Aorta (tissue), 5 donors: ENCODE measurements around the gene ANKRD34C. TPM values are rescaled to one million over a fixed set of nuclear protein-coding genes. Genes with fewer than 3 reads are reported as not detected.
"Not testable (repeated sequence)": the region's sequence is repeated elsewhere in the genome, so short reads cannot be mapped to it uniquely, and the experiment has no call there.

Source experiments
- ATAC-seq: fragments of 200-7000 bp; cut with Tn5 transposase; one replicate; pipeline ENCODE4 v1.9.1; 2022; ENCODE audit warnings: moderate library complexity; ENCODE audit not compliant: low FRiP score
- DNase-seq, 2 donors: peaks; one replicate each; pipeline ENCODE4 v3.0.0-alpha.2; 2020
- H3K27ac ChIP-seq, 2 donors: one replicate each; pipeline ENCODE4 v1.5.1; 2013; ENCODE audit warnings: low read length in 2 of 2, mild to moderate bottlenecking in 2 of 2, moderate library complexity in 2 of 2, control low read depth in 1 of 2, inconsistent platforms in 1 of 2, low read depth in 1 of 2
- H3K27me3 ChIP-seq, 2 donors: one replicate each; pipeline ENCODE4 v1.6.1; 2013; ENCODE audit warnings: control low read depth in 1 of 2, low read length in 1 of 2, mild to moderate bottlenecking in 1 of 2, moderate library complexity in 1 of 2; ENCODE audit not compliant: insufficient read depth in 2 of 2, control insufficient read depth in 1 of 2
- H3K36me3 ChIP-seq, 2 donors: one replicate each; pipeline ENCODE4 v1.6.1; 2013; ENCODE audit warnings: control low read depth in 1 of 2, low read length in 1 of 2, mild to moderate bottlenecking in 1 of 2; ENCODE audit not compliant: insufficient read depth in 2 of 2, control insufficient read depth in 1 of 2
- H3K4me1 ChIP-seq, 2 donors: one replicate each; pipeline ENCODE4 v1.6.1; 2013; ENCODE audit warnings: low read length in 2 of 2, control low read depth in 1 of 2, mild to moderate bottlenecking in 1 of 2, moderate library complexity in 1 of 2; ENCODE audit not compliant: insufficient read depth in 2 of 2, control insufficient read depth in 1 of 2
- H3K4me3 ChIP-seq, 2 donors: one replicate each; pipeline ENCODE4 v1.5.1; 2013; ENCODE audit warnings: low read length in 2 of 2, control low read depth in 1 of 2, mild to moderate bottlenecking in 1 of 2
- H3K9me3 ChIP-seq: one replicate; pipeline ENCODE4 v1.6.1; 2013; ENCODE audit warnings: mild to moderate bottlenecking, low read length; ENCODE audit not compliant: control insufficient read depth
- WGBS, 2 donors: extraction: QIAGEN DNeasy Blood & Tissue Kit; methylation state at CpG; one replicate each; pipeline ENCODE4 v1.1.7; 2013; 5-methylcytosine and 5-hydroxymethylcytosine counted together
- intact Hi-C, 2 donors: fragments of 100-400 bp; cut with DNase I; formaldehyde crosslinking; loops; one replicate each; pipeline versions ENCODE4 v1.14.2 to v1.15.0; 2022
- polyA plus RNA-seq, 2 donors: library from polyadenylated mRNA; stranded (reverse); fragments of 200-250 nt; gene quantifications; one replicate each; pipeline ENCODE4 v1.2.3, GENCODE V29; 2013
- total RNA-seq, 2 donors: library from RNA; stranded (reverse); fragmentation: NEBNext Ultra II Directional; extraction: Animal tissue kit (Norgen Biotek cat#: 25700); gene quantifications; one replicate each; pipeline ENCODE4 v1.2.1, GENCODE V29; 2021
- donor health status: healthy with polysubstance abuse.
- donor health status: Bipolar disorder and iron deficiency.
- donor health status: DM: no; HTN: no; CAD: no.
- donor health status: DM: no; HTN: no; CAD: no.
- donor health status: DM: yes; HTN: yes; CAD: no.

Gene ANKRD34C
- total and polyA plus RNA-seq, 4 donors: 0.30 to 0.42 TPM; not detected in 2

DNA sequence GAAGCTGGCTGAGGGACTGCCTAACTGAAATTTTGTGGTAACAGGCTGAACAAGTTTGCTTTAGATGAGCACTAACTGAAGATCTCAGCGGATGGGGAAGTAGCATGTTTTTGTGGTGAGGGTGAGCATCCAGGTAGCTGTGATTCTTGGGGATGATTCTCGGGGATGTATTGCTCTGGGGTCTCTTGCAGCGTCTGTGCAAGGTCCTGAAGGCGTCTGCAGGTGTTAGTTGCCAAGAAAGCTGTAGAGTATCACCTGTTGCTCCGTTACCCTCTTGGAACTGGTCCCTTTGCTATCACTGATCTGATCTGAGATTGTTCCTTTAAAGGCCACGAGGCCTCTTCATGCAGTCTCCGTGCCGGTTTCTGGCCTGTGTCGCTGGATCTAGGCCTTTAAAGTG is 34.3 kb downstream of the ANKRD34C start:
- H3K9me3 ChIP-seq: no peaks in the 10 kb centered on the region
- ATAC-seq (no peak), DNase-seq (no peak)
- H3K27me3 ChIP-seq: no peaks in the 10 kb centered on the region
- no peak overlapping the region for H3K27ac ChIP-seq
- 94% methylated on average over 9 of the region's 9 CpGs for WGBS, 2 donors
- intact Hi-C loops: no loop called here
- peaks cover 3 to 25% of the 10 kb centered on the region in 2 donors for H3K36me3 ChIP-seq
- H3K4me1 ChIP-seq: peaks cover 0 to 2% of the 10 kb centered on the region in 2 donors
- no peak overlapping the region for H3K4me3 ChIP-seq

DNA sequence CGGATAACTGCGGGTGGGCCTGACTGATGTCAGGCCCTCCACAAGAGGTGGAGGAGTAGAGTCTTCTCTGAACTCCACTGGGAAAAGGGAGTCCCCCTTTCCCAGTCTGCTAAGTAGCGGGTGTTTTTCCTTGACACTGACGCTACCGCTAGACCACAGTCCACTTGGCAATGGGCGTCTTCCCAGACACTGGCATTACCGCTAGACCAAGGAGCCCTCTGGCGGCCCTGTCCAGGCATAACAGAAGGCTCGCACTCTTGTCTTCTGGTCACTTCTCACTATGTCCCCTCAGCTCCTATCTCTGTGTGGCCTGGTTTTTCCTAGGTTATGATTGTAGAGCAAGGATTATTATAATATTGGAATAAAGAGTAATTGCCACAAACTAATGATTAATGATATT is 37.5 kb downstream of the ANKRD34C start:
- 92 to 96% methylated on average over 9 of the region's 9 CpGs for WGBS, 2 donors
- H3K4me3 ChIP-seq, H3K4me1 ChIP-seq, intact Hi-C loops, H3K9me3 ChIP-seq, H3K27ac ChIP-seq, H3K27me3 ChIP-seq, ATAC-seq, DNase-seq: not testable (repeated sequence)
- peaks cover 3 to 33% of the 10 kb centered on the region in 2 donors for H3K36me3 ChIP-seq

DNA sequence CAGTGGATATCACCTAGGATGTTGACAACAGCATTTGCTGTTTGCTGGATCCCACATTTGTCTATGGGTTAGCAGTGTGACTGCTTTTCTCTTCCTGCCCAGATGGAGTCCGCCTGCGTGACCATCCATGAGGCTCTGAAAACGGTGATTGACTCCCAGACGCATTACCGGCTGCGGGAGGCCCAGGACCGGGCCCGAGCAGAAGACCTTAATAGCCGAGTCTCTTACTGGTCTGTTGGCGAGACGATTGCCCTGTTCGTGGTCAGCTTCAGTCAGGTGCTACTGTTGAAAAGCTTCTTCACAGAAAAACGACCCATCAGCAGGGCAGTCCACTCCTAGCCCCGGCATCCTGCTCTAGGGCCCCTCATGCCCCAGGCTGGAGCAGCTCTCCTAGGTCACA is 39.4 kb downstream of the ANKRD34C start:
- DNase-seq: no peak
- Histone ChIP-seq H3K9me3 (no peaks in the 10 kb centered on the region), H3K36me3 (peaks cover 3 to 29% of the 10 kb centered on the region in 2 donors), H3K27ac (no peak overlapping the region), H3K4me3 (no peak overlapping the region), H3K4me1 (no peaks in the 10 kb centered on the region), H3K27me3 (no peaks in the 10 kb centered on the region)
- 92 to 94% methylated on average over 14 of the region's 14 CpGs for WGBS, 2 donors
- ATAC-seq: no peak
- intact Hi-C loops: no loop called here

DNA sequence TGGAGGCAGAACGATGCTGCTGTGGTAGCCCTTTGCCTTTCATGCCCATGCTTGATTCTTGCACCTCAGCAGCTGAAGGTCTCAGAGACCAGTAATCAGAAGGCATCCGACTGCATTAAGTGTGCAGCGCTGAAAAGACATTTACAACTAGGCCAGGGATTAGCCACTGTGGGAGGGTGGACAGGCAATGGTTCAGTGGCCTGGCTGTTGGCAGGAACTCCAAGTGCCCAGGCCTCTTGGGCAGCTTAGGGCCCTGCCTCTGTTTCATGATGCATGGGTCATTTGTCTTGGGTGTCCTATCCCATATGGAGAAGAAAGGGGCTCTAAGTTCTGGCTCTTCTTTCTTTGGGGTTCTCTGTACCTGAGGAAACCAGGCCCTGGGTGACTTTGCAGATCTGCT is 39.8 kb downstream of the ANKRD34C start:
- no peaks in the 10 kb centered on the region for H3K9me3 ChIP-seq
- no peak for DNase-seq
- intact Hi-C loops: no loop called here
- H3K4me3 ChIP-seq: no peak overlapping the region
- H3K27me3 ChIP-seq: no peaks in the 10 kb centered on the region
- H3K4me1 ChIP-seq: no peaks in the 10 kb centered on the region
- peaks cover 3 to 29% of the 10 kb centered on the region in 2 donors for H3K36me3 ChIP-seq
- no peak overlapping the region for H3K27ac ChIP-seq
- no peak for ATAC-seq
- 95 to 96% methylated on average over 3 of the region's 3 CpGs for WGBS, 2 donors

DNA sequence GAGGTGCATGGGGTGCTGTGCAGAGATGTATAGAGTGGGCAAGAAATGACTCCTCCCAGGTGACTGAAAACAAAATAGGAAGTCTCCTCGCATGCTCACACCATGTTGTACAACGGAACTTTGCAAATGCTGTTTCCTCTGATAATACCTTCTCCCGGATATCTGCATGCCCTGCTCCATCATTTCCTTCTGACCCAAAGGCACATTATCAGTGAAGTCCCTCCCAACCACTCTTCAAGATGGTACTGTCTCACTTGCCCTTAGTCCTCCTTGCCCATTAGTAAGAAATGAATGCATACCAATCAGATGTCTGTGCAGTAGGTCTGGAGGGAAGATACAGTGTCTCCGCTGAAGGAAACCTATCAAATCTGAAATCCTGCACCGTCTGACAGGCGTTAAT is 40.4 kb downstream of the ANKRD34C start:
- peaks cover 3 to 26% of the 10 kb centered on the region in 2 donors for H3K36me3 ChIP-seq
- no peak overlapping the region for H3K4me3 ChIP-seq
- no peaks in the 10 kb centered on the region for H3K4me1 ChIP-seq
- ATAC-seq (no peak), DNase-seq (no peak)
- H3K27me3 ChIP-seq: no peaks in the 10 kb centered on the region
- WGBS, 2 donors: 88 to 91% methylated on average over 6 of the region's 6 CpGs
- no peak overlapping the region for H3K27ac ChIP-seq
- no peaks in the 10 kb centered on the region for H3K9me3 ChIP-seq
- intact Hi-C loops: no loop called here

DNA sequence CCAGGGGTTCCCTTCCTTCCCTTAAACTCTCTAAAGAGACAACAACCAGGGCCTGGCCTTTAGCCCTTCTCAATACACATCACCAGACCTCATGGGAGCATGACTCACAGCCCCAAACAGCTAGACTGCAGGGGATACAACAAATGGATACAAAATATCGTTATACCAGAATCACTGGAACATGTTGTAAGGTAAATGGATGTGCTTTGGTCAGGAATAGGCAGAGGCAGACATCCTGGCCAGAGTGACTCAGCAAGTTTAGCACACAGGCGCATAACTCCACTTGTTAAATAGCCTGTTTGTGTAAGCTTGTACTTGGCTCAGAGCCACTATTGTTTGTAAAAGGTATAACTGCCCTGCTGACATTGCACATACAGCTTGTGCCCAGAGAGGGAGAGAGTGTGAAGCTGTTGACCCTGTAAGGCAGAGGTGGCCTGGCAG is 46.7 kb downstream of the ANKRD34C start:
- intact Hi-C loops: no loop called here
- DNase-seq (no peak), ATAC-seq (no peak)
- peaks cover 0 to 2% of the 10 kb centered on the region in 2 donors for H3K36me3 ChIP-seq
- no peaks in the 10 kb centered on the region for H3K9me3 ChIP-seq
- no peaks in the 10 kb centered on the region for H3K4me1 ChIP-seq
- no peak overlapping the region for H3K4me3 ChIP-seq
- no peaks in the 10 kb centered on the region for H3K27me3 ChIP-seq
- 86 to 89% methylated on average over 2 of the region's 2 CpGs for WGBS, 2 donors
- no peak overlapping the region for H3K27ac ChIP-seq

Other genes starting within 250 kb of the ANKRD34C start
- gene RASGRF1, start 191.9 kb upstream of the ANKRD34C start, total RNA-seq: under 1 TPM; 0.13 to 0.15 TPM
- gene RASGRF1, start 191.9 kb upstream of the ANKRD34C start, polyA plus RNA-seq: not detected
- 10 to 100 TPM; 47.9 to 49.3 TPM for gene TMED3, start 28.4 kb downstream of the ANKRD34C start, total RNA-seq
- gene TMED3, start 28.4 kb downstream of the ANKRD34C start, polyA plus RNA-seq: 10 to 100 TPM; 59.6 to 71.1 TPM
- gene MINAR1, start 149.6 kb downstream of the ANKRD34C start, total RNA-seq: 1 to 10 TPM in 1 of 2 donors, under 1 TPM in 1; 0.91 to 1.4 TPM
- under 1 TPM; 0.13 to 0.18 TPM for gene MINAR1, start 149.6 kb downstream of the ANKRD34C start, polyA plus RNA-seq